GM12878 (cell line): ENCODE results near the gene SLFN13.
"Not testable (repeated sequence)": the region's sequence is repeated elsewhere in the genome, so short reads cannot be mapped to it uniquely, and the experiment has no call there.

Experiments
- BCL3 ChIP-seq: IDR thresholded peaks from 2 replicates; pipeline ENCODE4 v1.6.1; 2011; ENCODE audit warnings: borderline replicate concordance, low read depth, mild to moderate bottlenecking, moderate library complexity, low read length; ENCODE audit not compliant: insufficient read depth, poor library complexity, severe bottlenecking
- BMI1 ChIP-seq: fragments of 450-650 bp; IDR thresholded peaks from 2 replicates; pipeline ENCODE4 v1.6.1; 2016; ENCODE audit warnings: mild to moderate bottlenecking, moderate library complexity, borderline replicate concordance
- BRCA1 ChIP-seq: IDR thresholded peaks from 2 replicates; pipeline ENCODE4 v1.6.1; 2011; ENCODE audit warnings: low read depth, low read length, improper control_type of control experiment
- CHD4 ChIP-seq: fragments of 200-600 bp; sonication (generic); IDR thresholded peaks from 2 replicates; pipeline ENCODE4 v1.6.1; 2016; ENCODE audit warnings: mild to moderate bottlenecking
- CTCF ChIP-seq, 3 experiments: IDR thresholded peaks in 2 of 3; conservative IDR thresholded peaks in 1 of 3; 2 replicates each; pipeline ENCODE4 v1.5.1; 2011; ENCODE audit warnings: low read depth in 3 of 3, low read length in 3 of 3, mild to moderate bottlenecking in 3 of 3, control low read depth in 2 of 3, moderate library complexity in 2 of 3, inconsistent platforms in 1 of 3, mixed read lengths in 1 of 3; ENCODE audit not compliant: control insufficient read depth in 2 of 3, insufficient read depth in 1 of 3; ENCODE audit errors: extremely low read depth in 1 of 3
- E2F8 ChIP-seq: fragments of 450-650 bp; IDR thresholded peaks from 2 replicates; pipeline ENCODE4 v1.6.1; 2018; ENCODE audit warnings: mild to moderate bottlenecking, low read depth, moderate library complexity; ENCODE audit not compliant: partially characterized antibody
- EP300 ChIP-seq, 2 experiments: fragments of 150-350 bp in 1 of 2; IDR thresholded peaks; 2 replicates each; pipeline ENCODE4 v1.6.1; 2011 to 2012; ENCODE audit warnings: low read depth in 2 of 2, low read length in 2 of 2, borderline replicate concordance in 1 of 2, improper control_type of control experiment in 1 of 2, inconsistent platforms in 1 of 2; ENCODE audit not compliant: control insufficient read depth in 1 of 2
- MYC ChIP-seq: IDR thresholded peaks from 2 replicates; pipeline ENCODE4 v1.6.1; 2011; ENCODE audit warnings: mild to moderate bottlenecking, low read length, moderate library complexity, inconsistent platforms; ENCODE audit not compliant: insufficient read depth, insufficient replicate concordance, insufficient read length, severe bottlenecking
- POLR2A ChIP-seq: IDR thresholded peaks from 2 replicates; pipeline ENCODE4 v1.6.1; 2011; ENCODE audit warnings: low read depth, mild to moderate bottlenecking, low read length
- REST ChIP-seq: IDR thresholded peaks from 2 replicates; pipeline ENCODE4 v1.6.1; 2012; ENCODE audit warnings: mild to moderate bottlenecking, low read depth, low read length
- SIN3A ChIP-seq: IDR thresholded peaks from 2 replicates; pipeline ENCODE4 v1.6.1; 2012; ENCODE audit warnings: low read depth, low read length, improper control_type of control experiment
- TCF7 ChIP-seq: IDR thresholded peaks from 2 replicates; pipeline ENCODE4 v1.6.1; 2014; ENCODE audit warnings: antibody characterized with exemption, borderline replicate concordance
- ZNF592 ChIP-seq: fragments of 450-650 bp; IDR thresholded peaks from 2 replicates; pipeline ENCODE4 v1.6.1; 2017; ENCODE audit warnings: mild to moderate bottlenecking, moderate library complexity

- TF ChIP-seq EP300 (IDR thresholded peaks at IDR 0.05; ENCODE audit: borderline replicate concordance in 1 of 2, control insufficient read depth in 1 of 2, low read depth in 2 of 2, low read length in 2 of 2); BMI1; POLR2A; TCF7; ZNF592; CTCF (IDR thresholded peaks at IDR 0.05 in 2 of 3, conservative IDR thresholded peaks at IDR 0.05 in 1 of 3; ENCODE audit: control insufficient read depth in 2 of 3, extremely low read depth in 1 of 3, insufficient read depth in 1 of 3, low read depth in 3 of 3, low read length in 3 of 3); BCL3; CHD4; MYC; SIN3A; BRCA1; REST; E2F8: not testable (repeated sequence)
These were observed 5.5 kb upstream of the SLFN13 start for GRCh38 chr17:35454035-35454434.
